T-helper 1 cell treated with Interleukin-12 subunit alpha and Interleukin-12 subunit beta and Interleukin-4 antibody, amounts not matched to agents 30 μg/mL and 1 μg/mL, for 36 hours (primary cell): ENCODE data around the gene PRKAR1B.

Source experiments
- H3K27ac Mint-ChIP-seq: one replicate; pipeline ENCODE4 v1.8.0; 2021; ENCODE audit warnings: mild to moderate bottlenecking, mixed read lengths
- H3K27me3 Mint-ChIP-seq: one replicate; pipeline ENCODE4 v1.8.0; 2021; ENCODE audit warnings: low read depth, mixed read lengths
- H3K36me3 Mint-ChIP-seq: one replicate; pipeline ENCODE4 v1.8.0; 2021; ENCODE audit warnings: low read depth, mixed read lengths
- H3K4me1 Mint-ChIP-seq: one replicate; pipeline ENCODE4 v1.8.0; 2021; ENCODE audit warnings: low read depth, mixed read lengths
- H3K4me3 Mint-ChIP-seq: one replicate; pipeline ENCODE4 v1.8.0; 2021; ENCODE audit warnings: mild to moderate bottlenecking, moderate library complexity, mixed read lengths
- H3K9me3 Mint-ChIP-seq: one replicate; pipeline ENCODE4 v1.8.0; 2021; ENCODE audit warnings: mixed read lengths

PRKAR1B gene

GRCh38 chr7:585873-586272 lies 141.2 kb downstream of the PRKAR1B start:
- peaks cover 24% of the 10 kb centered on the region for H3K9me3 Mint-ChIP-seq
- H3K27ac Mint-ChIP-seq, result peak overlapping the region; percentile 94
- H3K4me3 Mint-ChIP-seq, result peak overlapping the region; percentile 34
- H3K36me3 Mint-ChIP-seq, result peaks cover 35% of the 10 kb centered on the region
- H3K27me3 Mint-ChIP-seq, result no peaks in the 10 kb centered on the region
- peaks cover 31% of the 10 kb centered on the region for H3K4me1 Mint-ChIP-seq

- peak overlapping the region; percentile 94 for H3K27ac Mint-ChIP-seq
- peaks cover 31% of the 10 kb centered on the region for H3K4me1 Mint-ChIP-seq
- peaks cover 24% of the 10 kb centered on the region for H3K9me3 Mint-ChIP-seq
- peak overlapping the region; percentile 43 for H3K4me3 Mint-ChIP-seq
- H3K27me3 Mint-ChIP-seq, result no peaks in the 10 kb centered on the region
- peaks cover 35% of the 10 kb centered on the region for H3K36me3 Mint-ChIP-seq
Observed at GRCh38 chr7:585229-585711, 141.8 kb downstream of the PRKAR1B start.

GRCh38 chr7:584820-585219 lies 142.3 kb downstream of the PRKAR1B start:
- Mint-ChIP-seq H3K9me3 (peaks cover 24% of the 10 kb centered on the region), H3K4me1 (peaks cover 31% of the 10 kb centered on the region), H3K4me3 (peak overlapping the region; percentile 85), H3K36me3 (peaks cover 35% of the 10 kb centered on the region), H3K27ac (peak overlapping the region; percentile 94), H3K27me3 (no peaks in the 10 kb centered on the region)

GRCh38 chr7:584122-584465 lies 143.0 kb downstream of the PRKAR1B start:
- peak overlapping the region; percentile 85 for H3K4me3 Mint-ChIP-seq
- H3K9me3 Mint-ChIP-seq, result peaks cover 23% of the 10 kb centered on the region
- peaks cover 33% of the 10 kb centered on the region for H3K36me3 Mint-ChIP-seq
- no peaks in the 10 kb centered on the region for H3K27me3 Mint-ChIP-seq
- peaks cover 31% of the 10 kb centered on the region for H3K4me1 Mint-ChIP-seq
- H3K27ac Mint-ChIP-seq, result peak overlapping the region; percentile 94

GRCh38 chr7:583410-584121 lies 143.5 kb downstream of the PRKAR1B start:
- Mint-ChIP-seq H3K4me3 (peak overlapping the region; percentile 85), H3K27ac (peak overlapping the region; percentile 94), H3K27me3 (no peaks in the 10 kb centered on the region), H3K36me3 (peaks cover 28% of the 10 kb centered on the region), H3K4me1 (peaks cover 31% of the 10 kb centered on the region), H3K9me3 (peaks cover 17% of the 10 kb centered on the region)

- Mint-ChIP-seq H3K27ac (no peak overlapping the region), H3K36me3 (peaks cover 24% of the 10 kb centered on the region), H3K4me3 (peak overlapping the region; percentile 85)
Observed at GRCh38 chr7:582931-583330, 144.2 kb downstream of the PRKAR1B start.

GRCh38 chr7:582081-582835 lies 144.8 kb downstream of the PRKAR1B start:
- peaks cover 31% of the 10 kb centered on the region for H3K4me1 Mint-ChIP-seq
- peaks cover 12% of the 10 kb centered on the region for H3K9me3 Mint-ChIP-seq
- H3K36me3 Mint-ChIP-seq, result peaks cover 22% of the 10 kb centered on the region
- H3K27me3 Mint-ChIP-seq, result no peaks in the 10 kb centered on the region
- H3K27ac Mint-ChIP-seq, result no peak overlapping the region
- H3K4me3 Mint-ChIP-seq, result no peak overlapping the region

More at GRCh38 chr7:582931-583330, 144.2 kb downstream of the PRKAR1B start:
- H3K9me3 Mint-ChIP-seq, result peaks cover 12% of the 10 kb centered on the region
- peaks cover 31% of the 10 kb centered on the region for H3K4me1 Mint-ChIP-seq
- no peaks in the 10 kb centered on the region for H3K27me3 Mint-ChIP-seq

- Mint-ChIP-seq H3K27me3 (no peaks in the 10 kb centered on the region), H3K4me3 (no peak overlapping the region), H3K4me1 (peaks cover 3% of the 10 kb centered on the region), H3K36me3 (peaks cover 3% of the 10 kb centered on the region), H3K9me3 (no peaks in the 10 kb centered on the region), H3K27ac (no peak overlapping the region)
Observed at GRCh38 chr7:578386-578785, 148.7 kb downstream of the PRKAR1B start.

- Mint-ChIP-seq H3K27ac (no peak overlapping the region), H3K36me3 (no peaks in the 10 kb centered on the region), H3K27me3 (no peaks in the 10 kb centered on the region), H3K4me1 (no peaks in the 10 kb centered on the region), H3K9me3 (no peaks in the 10 kb centered on the region), H3K4me3 (no peak overlapping the region)
Observed at GRCh38 chr7:577741-578370, 149.2 kb downstream of the PRKAR1B start.

- Mint-ChIP-seq H3K9me3 (no peaks in the 10 kb centered on the region), H3K36me3 (no peaks in the 10 kb centered on the region), H3K4me3 (no peak overlapping the region), H3K27ac (no peak overlapping the region), H3K27me3 (no peaks in the 10 kb centered on the region), H3K4me1 (no peaks in the 10 kb centered on the region)
Observed at GRCh38 chr7:577278-577665, 149.8 kb downstream of the PRKAR1B start.

GRCh38 chr7:576524-577277 lies 150.4 kb downstream of the PRKAR1B start:
- Mint-ChIP-seq H3K4me3 (no peak overlapping the region), H3K36me3 (no peaks in the 10 kb centered on the region), H3K27ac (no peak overlapping the region), H3K9me3 (no peaks in the 10 kb centered on the region), H3K4me1 (no peaks in the 10 kb centered on the region), H3K27me3 (no peaks in the 10 kb centered on the region)

GRCh38 chr7:575425-576366 lies 151.4 kb downstream of the PRKAR1B start:
- no peak overlapping the region for H3K27ac Mint-ChIP-seq
- H3K4me3 Mint-ChIP-seq, result no peak overlapping the region

GRCh38 chr7:574661-575395 lies 152.3 kb downstream of the PRKAR1B start:
- Mint-ChIP-seq H3K4me1 (no peaks in the 10 kb centered on the region), H3K9me3 (no peaks in the 10 kb centered on the region), H3K4me3 (no peak overlapping the region), H3K27ac (no peak overlapping the region), H3K27me3 (no peaks in the 10 kb centered on the region), H3K36me3 (no peaks in the 10 kb centered on the region)

More at GRCh38 chr7:575425-576366, 151.4 kb downstream of the PRKAR1B start:
- no peaks in the 10 kb centered on the region for H3K9me3 Mint-ChIP-seq
- no peaks in the 10 kb centered on the region for H3K27me3 Mint-ChIP-seq
- H3K4me1 Mint-ChIP-seq, result no peaks in the 10 kb centered on the region
- H3K36me3 Mint-ChIP-seq, result no peaks in the 10 kb centered on the region
